GM19099 (cell line): ENCODE data around the gene ZNF618.

Experiments used
- POLR2A ChIP-seq: IDR thresholded peaks from 3 replicates; pipeline ENCODE4 v1.6.1; 2011; ENCODE audit warnings: low read depth; ENCODE audit not compliant: insufficient read length; ENCODE audit errors: extremely low read depth

ZNF618 gene

GRCh38 chr9:114077162-114077837, 201.2 kb downstream of the ZNF618 start:
- TF ChIP-seq POLR2A, result no peak

- TF ChIP-seq POLR2A, result no peak
Observed at GRCh38 chr9:114078021-114078780, 202.1 kb downstream of the ZNF618 start, which contains the start of gene AMBP. Gene AMBP, minus strand, starts transcription at chr9:114078300. Its CDS starts 91 bp downstream, at chr9:114078209.

- TF ChIP-seq POLR2A, result no peak
Observed at GRCh38 chr9:114078781-114079156, 202.7 kb downstream of the ZNF618 start.

GRCh38 chr9:114080195-114080772, 204.2 kb downstream of the ZNF618 start:
- no peak for TF ChIP-seq POLR2A

- no peak for TF ChIP-seq POLR2A
Observed at GRCh38 chr9:114080773-114081440, 204.8 kb downstream of the ZNF618 start.

- TF ChIP-seq POLR2A, result no peak
Observed at GRCh38 chr9:114081441-114082016, 205.4 kb downstream of the ZNF618 start.

GRCh38 chr9:114082017-114082762, 206.1 kb downstream of the ZNF618 start:
- TF ChIP-seq POLR2A, result no peak

GRCh38 chr9:114083666-114084065, 207.6 kb downstream of the ZNF618 start:
- no peak for TF ChIP-seq POLR2A

GRCh38 chr9:114084282-114085073, 208.4 kb downstream of the ZNF618 start:
- TF ChIP-seq POLR2A, result no peak

- no peak for TF ChIP-seq POLR2A
Observed at GRCh38 chr9:114085387-114085789, 209.3 kb downstream of the ZNF618 start.

GRCh38 chr9:114086009-114086408, 209.9 kb downstream of the ZNF618 start:
- no peak for TF ChIP-seq POLR2A

- TF ChIP-seq POLR2A, result no peak
Observed at GRCh38 chr9:114086607-114087006, 210.5 kb downstream of the ZNF618 start.

GRCh38 chr9:114087721-114088120, 211.6 kb downstream of the ZNF618 start:
- no peak for TF ChIP-seq POLR2A
